GM18873 (cell line): Measurements from ENCODE around the gene HBA2.
"Not testable (repeated sequence)": the region's sequence is repeated elsewhere in the genome, so short reads cannot be mapped to it uniquely, and the experiment has no call there.

Experiments used
- ATAC-seq: cut with Tn5 transposase; IDR thresholded peaks from one replicate; pipeline ENCODE4 v1.9.1; 2021; ENCODE audit warnings: mild to moderate bottlenecking, moderate library complexity, moderate number of reproducible peaks; ENCODE audit not compliant: unreplicated experiment, low FRiP score

HBA2 gene

GRCh38 chr16:154217-155030 is 18.3 kb upstream of the HBA2 start:
- ATAC-seq = no peak

DNA sequence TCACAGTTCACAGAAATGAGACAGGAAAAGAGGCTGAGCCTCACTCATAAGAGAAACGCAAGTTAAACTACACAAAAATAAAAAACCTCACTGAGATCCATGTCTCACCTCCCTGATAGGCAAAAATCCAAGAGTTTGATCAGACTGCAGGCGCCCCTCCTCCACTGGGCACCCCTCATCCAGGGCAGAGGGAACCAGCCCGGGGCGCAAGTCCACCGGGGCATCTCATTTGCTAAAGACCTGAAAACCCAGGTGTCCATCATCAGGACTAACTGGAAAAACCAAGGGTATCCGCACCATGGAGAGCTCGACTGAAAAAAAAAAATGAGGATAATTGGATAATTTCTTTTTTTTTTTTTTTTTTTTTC is 17.7 kb upstream of the HBA2 start:
- no peak for ATAC-seq

DNA sequence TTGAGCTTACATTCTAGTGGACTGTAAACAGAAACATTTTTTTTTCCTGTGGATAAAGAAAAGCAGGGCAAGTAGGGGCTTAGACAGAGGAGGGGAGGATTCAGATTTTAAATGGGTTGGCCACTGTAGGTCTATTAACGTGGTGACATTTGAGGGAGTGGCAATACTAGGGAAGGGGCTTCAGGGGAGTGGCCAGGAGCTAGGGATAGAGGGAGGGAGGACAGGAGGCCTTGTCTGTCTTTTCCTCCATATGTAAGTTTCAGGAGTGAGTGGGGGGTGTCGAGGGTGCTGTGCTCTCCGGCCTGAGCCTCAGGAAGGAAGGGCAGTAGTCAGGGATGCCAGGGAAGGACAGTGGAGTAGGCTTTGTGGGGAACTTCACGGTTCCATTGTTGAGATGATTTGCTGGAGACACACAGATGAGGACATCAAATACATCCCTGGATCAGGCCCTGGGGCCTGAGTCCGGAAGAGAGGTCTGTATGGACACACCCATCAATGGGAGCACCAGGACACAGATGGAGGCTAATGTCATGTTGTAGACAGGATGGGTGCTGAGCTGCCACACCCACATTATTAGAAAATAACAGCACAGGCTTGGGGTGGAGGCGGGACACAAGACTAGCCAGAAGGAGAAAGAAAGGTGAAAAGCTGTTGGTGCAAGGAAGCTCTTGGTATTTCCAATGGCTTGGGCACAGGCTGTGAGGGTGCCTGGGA is 13.4 kb upstream of the HBA2 start:
- no peak for ATAC-seq

DNA sequence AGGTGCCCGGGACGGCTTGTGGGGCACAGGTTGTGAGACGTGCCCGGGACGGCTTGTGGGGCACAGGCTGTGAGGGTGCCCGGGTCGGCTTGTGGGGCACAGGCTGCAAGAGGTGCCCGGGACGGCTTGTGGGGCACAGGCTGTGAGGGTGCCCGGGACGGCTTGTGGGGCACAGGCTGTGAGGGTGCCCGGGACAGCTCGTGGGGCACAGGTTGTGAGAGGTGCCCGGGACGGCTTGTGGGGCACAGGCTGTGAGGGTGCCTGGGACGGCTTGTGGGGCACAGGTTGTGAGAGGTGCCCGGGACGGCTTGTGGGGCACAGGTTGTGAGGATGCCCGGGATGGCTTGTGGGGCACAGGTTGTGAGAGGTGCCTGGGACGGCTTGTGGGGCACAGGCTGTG is 12.4 kb upstream of the HBA2 start:
- ATAC-seq = not testable (repeated sequence)

- ATAC-seq = no peak
These were observed 11.9 kb upstream of the HBA2 start for GRCh38 chr16:160691-161190.

GRCh38 chr16:162271-162991 is 10.2 kb upstream of the HBA2 start:
- no peak for ATAC-seq

- ATAC-seq = not testable (repeated sequence)
These were observed 9.5 kb upstream of the HBA2 start for GRCh38 chr16:163139-163538.

DNA sequence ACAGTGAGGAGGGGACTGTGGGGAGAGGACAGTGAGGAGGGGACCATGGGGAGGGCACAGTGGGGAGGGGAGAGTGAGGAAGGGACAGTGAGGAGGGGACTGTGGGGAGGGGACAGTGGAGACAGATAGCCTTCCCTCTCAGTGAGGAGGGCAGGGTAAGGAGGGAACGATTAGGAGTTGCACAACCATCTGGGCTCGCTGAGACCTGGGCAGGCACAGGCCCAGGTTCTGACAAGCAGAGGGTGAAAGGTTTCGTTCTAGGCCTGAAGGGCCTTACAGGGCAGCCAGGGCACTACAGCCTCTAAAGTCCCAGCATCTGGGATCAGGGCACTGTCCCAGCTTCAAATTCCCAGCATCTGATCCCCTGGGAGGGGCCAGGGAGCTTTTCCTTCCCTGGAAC is 9.0 kb upstream of the HBA2 start:
- not testable (repeated sequence) for ATAC-seq

DNA sequence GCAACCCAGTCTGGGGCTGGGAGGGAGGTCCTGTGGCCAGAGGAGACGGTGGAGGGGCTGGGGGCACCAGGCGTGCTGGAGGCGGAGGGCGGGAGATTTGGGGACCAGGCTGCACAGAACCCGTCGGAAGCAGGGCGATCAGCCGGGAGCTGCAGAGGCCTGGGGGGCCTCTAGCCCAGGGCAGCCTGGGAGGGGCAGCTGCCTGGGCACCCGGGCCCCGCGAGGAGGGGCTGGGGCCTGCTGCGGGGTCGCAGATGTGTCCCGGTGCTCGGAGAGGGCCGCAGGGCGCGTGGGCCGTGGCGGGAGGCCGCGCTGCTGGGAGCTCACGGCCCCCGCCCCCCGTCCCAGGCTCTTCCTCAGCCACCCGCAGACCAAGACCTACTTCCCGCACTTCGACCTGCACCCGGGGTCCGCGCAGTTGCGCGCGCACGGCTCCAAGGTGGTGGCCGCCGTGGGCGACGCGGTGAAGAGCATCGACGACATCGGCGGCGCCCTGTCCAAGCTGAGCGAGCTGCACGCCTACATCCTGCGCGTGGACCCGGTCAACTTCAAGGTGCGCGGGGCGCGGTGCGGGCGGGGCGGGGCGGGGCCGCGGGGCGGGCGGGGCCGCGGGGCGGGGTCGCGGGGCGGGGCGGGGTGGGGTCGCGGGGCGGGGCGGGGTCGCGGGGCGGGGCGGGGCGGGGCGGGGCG is 8.4 kb upstream of the HBA2 start:
- not testable (repeated sequence) for ATAC-seq

DNA sequence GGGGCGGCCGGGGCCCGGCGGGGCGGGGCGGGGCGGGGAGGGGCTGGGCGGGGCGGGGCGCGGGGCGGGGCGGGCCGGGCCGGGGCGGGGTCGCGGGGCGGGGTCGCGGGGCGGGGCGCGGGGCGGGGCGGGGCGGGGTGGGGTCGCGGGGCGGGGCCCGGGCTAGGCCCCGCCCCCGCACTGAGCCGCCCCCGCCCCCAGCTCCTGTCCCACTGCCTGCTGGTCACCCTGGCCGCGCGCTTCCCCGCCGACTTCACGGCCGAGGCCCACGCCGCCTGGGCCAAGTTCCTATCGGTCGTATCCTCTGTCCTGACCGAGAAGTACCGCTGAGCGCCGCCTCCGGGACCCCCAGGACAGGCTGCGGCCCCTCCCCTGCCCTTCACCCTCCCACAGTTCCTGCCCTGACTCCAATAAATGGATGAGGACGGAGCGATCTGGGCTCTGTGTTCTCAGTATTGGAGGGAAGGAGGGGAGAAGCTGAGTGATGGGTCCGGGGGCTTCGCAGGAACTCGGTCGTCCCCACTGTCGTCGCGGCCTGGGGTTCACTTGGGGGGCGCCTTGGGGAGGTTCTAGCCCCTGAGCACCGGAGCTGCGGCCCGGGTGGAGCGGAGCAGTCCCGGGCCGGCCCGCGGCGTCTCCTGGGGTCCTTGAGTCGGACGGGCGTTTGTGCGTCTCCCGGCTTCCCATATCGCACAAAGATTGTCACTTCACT is 7.7 kb upstream of the HBA2 start:
- no peak for ATAC-seq

GRCh38 chr16:165539-166374 is 6.9 kb upstream of the HBA2 start, which contains the start of gene HBM:
HBM (plus strand) TSS chr16:165978; CDS start chr16:165998, 20 bp downstream.
- ATAC-seq = no peak

GRCh38 chr16:166375-167121 is 6.1 kb upstream of the HBA2 start:
- ATAC-seq = no peak

GRCh38 chr16:167122-167690 is 5.5 kb upstream of the HBA2 start:
- no peak for ATAC-seq

DNA sequence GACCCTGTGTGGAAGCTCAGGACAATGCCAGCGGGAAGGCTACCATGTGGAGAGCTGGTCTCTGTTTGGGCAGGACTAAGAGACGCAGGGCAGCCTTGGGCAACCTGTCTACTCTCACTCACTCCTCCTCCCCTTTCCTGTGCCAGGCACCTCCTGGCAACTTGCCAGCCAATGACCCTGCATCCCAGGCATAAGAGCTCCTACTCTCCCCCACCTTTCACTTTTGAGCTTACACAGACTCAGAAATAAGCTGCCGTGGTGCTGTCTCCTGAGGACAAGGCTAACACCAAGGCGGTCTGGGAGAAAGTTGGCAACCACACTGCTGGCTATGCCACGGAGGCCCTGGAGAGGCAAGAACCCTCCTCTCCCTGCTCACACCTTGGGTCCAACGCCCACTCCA is 4.3 kb upstream of the HBA2 start:
- no peak for ATAC-seq

GRCh38 chr16:169014-169413 is 3.7 kb upstream of the HBA2 start:
- ATAC-seq = no peak

GRCh38 chr16:170088-170507 is 2.6 kb upstream of the HBA2 start:
- ATAC-seq = not testable (repeated sequence)

- no peak for ATAC-seq
These were observed 1.9 kb upstream of the HBA2 start for GRCh38 chr16:170788-171187.
